ENCODE measurements around the gene OLFM2. TPM values are rescaled to one million over a fixed set of nuclear protein-coding genes. Genes with fewer than 3 reads are reported as not detected.

Gene OLFM2
- total RNA-seq, 4 donors from 2014 or later = 4.6 to 114 (median 24.8) TPM; not detected in 1

- no peak overlapping the region for H3K27ac ChIP-seq
- H3K4me3 ChIP-seq = no peak overlapping the region
- no peaks in the 10 kb centered on the region for H3K27me3 ChIP-seq
- intact Hi-C loops (cut with DNase I; ENCODE audit: low total_unique reads) = no loop called here
- no peaks in the 10 kb centered on the region for H3K36me3 ChIP-seq
- no peaks in the 10 kb centered on the region for H3K9me3 ChIP-seq
- no peak for DNase-seq
- TF ChIP-seq POLR2A (IDR thresholded peaks at IDR 0.05) = no peak
- TF ChIP-seq, protein P1, sequence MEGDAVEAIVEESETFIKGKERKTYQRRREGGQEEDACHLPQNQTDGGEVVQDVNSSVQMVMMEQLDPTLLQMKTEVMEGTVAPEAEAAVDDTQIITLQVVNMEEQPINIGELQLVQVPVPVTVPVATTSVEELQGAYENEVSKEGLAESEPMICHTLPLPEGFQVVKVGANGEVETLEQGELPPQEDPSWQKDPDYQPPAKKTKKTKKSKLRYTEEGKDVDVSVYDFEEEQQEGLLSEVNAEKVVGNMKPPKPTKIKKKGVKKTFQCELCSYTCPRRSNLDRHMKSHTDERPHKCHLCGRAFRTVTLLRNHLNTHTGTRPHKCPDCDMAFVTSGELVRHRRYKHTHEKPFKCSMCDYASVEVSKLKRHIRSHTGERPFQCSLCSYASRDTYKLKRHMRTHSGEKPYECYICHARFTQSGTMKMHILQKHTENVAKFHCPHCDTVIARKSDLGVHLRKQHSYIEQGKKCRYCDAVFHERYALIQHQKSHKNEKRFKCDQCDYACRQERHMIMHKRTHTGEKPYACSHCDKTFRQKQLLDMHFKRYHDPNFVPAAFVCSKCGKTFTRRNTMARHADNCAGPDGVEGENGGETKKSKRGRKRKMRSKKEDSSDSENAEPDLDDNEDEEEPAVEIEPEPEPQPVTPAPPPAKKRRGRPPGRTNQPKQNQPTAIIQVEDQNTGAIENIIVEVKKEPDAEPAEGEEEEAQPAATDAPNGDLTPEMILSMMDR (IDR thresholded peaks at IDR 0.05) = no peak
- no peaks in the 10 kb centered on the region for H3K4me1 ChIP-seq
Measured at GRCh38 chr19:9875796-9876195, 60.5 kb downstream of the OLFM2 start.

GRCh38 chr19:9875031-9875627 lies 61.2 kb downstream of the OLFM2 start:
- no peaks in the 10 kb centered on the region for H3K9me3 ChIP-seq
- H3K36me3 ChIP-seq = no peaks in the 10 kb centered on the region
- no peak for DNase-seq
- H3K4me1 ChIP-seq = no peaks in the 10 kb centered on the region
- TF ChIP-seq, protein P1 (IDR thresholded peaks at IDR 0.05) = no peak
- no peak for TF ChIP-seq POLR2A (IDR thresholded peaks at IDR 0.05)
- H3K4me3 ChIP-seq = no peak overlapping the region
- H3K27me3 ChIP-seq = no peaks in the 10 kb centered on the region
- intact Hi-C loops (cut with DNase I; ENCODE audit: low total_unique reads) = no loop called here
- H3K27ac ChIP-seq = no peak overlapping the region

- H3K9me3 ChIP-seq = no peaks in the 10 kb centered on the region
- H3K27ac ChIP-seq = no peak overlapping the region
- no peak for TF ChIP-seq POLR2A (IDR thresholded peaks at IDR 0.05)
- TF ChIP-seq, protein P1 (IDR thresholded peaks at IDR 0.05) = no peak
- intact Hi-C loops (cut with DNase I; ENCODE audit: low total_unique reads) = no loop called here
- H3K4me3 ChIP-seq = no peak overlapping the region
- H3K27me3 ChIP-seq = no peaks in the 10 kb centered on the region
- no peak for DNase-seq
- no peaks in the 10 kb centered on the region for H3K4me1 ChIP-seq
- no peaks in the 10 kb centered on the region for H3K36me3 ChIP-seq
Measured at GRCh38 chr19:9872618-9873242, 63.6 kb downstream of the OLFM2 start.

GRCh38 chr19:9871626-9872338 lies 64.5 kb downstream of the OLFM2 start:
- intact Hi-C loops (cut with DNase I; ENCODE audit: low total_unique reads) = no loop called here
- Histone ChIP-seq H3K27me3 (no peaks in the 10 kb centered on the region), H3K27ac (no peak overlapping the region), H3K9me3 (no peaks in the 10 kb centered on the region), H3K4me3 (no peak overlapping the region), H3K4me1 (no peaks in the 10 kb centered on the region), H3K36me3 (no peaks in the 10 kb centered on the region)
- no peak for DNase-seq
- no peak for TF ChIP-seq POLR2A (IDR thresholded peaks at IDR 0.05)
- TF ChIP-seq, protein P1 (IDR thresholded peaks at IDR 0.05) = no peak

DNA sequence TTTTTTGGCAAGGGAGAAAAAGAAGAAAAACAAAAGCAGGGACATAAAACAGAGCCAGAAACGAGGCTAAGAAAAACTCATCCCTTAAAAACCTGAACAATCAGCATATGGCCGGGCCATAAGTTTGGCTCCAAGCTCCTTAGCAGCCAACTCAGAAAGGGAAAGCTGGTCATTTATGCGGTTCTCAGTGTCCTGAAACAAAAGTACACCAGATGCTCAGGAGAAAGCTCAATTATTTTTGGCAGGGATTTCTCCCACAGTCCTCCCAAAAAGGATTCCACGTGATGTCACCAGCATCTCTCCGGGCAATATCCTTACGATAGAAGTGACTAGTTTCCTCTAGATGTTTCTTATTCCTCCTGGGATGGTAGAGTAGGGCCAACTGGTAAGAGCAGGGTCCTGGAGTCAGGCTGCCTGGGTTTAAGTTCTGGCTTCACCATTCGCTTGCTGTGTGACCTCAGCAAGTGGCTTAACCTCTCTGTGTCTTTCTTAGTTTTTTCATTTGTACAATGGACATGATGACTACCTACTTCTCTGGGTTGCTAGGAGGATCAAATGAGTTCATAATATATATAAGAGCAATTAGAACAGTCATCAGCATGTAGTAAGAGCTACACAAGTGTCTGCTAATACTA lies 67.2 kb downstream of the OLFM2 start:
- no peak for TF ChIP-seq POLR2A (IDR thresholded peaks at IDR 0.05)
- TF ChIP-seq, protein P1 (IDR thresholded peaks at IDR 0.05) = no peak
- Histone ChIP-seq H3K4me1 (no peaks in the 10 kb centered on the region), H3K27ac (no peak overlapping the region), H3K27me3 (no peaks in the 10 kb centered on the region), H3K9me3 (no peaks in the 10 kb centered on the region), H3K4me3 (no peak overlapping the region), H3K36me3 (no peaks in the 10 kb centered on the region)
- intact Hi-C loops (cut with DNase I; ENCODE audit: low total_unique reads) = no loop called here
- no peak for DNase-seq
